Measurements from ENCODE around the gene ARMC9.

- TF ChIP-seq EP300 (IDR thresholded peaks at IDR 0.05) (no peak), CTCF (IDR thresholded peaks at IDR 0.05) (no peak), POLR2A (IDR thresholded peaks at IDR 0.05) (no peak)
Measured at GRCh38 chr2:231189171-231189530, 9.3 kb upstream of the ARMC9 start.

Data from suprapubic skin (tissue), 3 donors.